Cerebellar nuclear complex (tissue), 1 donor: ENCODE measurements around the gene GRM8.

Experiments used
- DNase-seq, 2 experiments: peaks; one replicate each; lab custom pipeline; 2025; lab: John Stamatoyannopoulos, UW

GRM8 gene

GRCh38 chr7:126658684-126659083 lies 594.1 kb downstream of the GRM8 start:
- no peak for DNase-seq

- DNase-seq = no peak
Observed at GRCh38 chr7:126657599-126658358, 595.0 kb downstream of the GRM8 start.

GRCh38 chr7:126657137-126657536 lies 595.6 kb downstream of the GRM8 start:
- no peak for DNase-seq

- no peak for DNase-seq
Observed at GRCh38 chr7:126656165-126656564, 596.6 kb downstream of the GRM8 start.

- no peak for DNase-seq
Observed at GRCh38 chr7:126637538-126637937, 615.2 kb downstream of the GRM8 start.

- no peak for DNase-seq
Observed at GRCh38 chr7:126635545-126635944, 617.2 kb downstream of the GRM8 start.

GRCh38 chr7:126608339-126608776 lies 644.4 kb downstream of the GRM8 start:
- no peak for DNase-seq

- no peak for DNase-seq
Observed at GRCh38 chr7:126606331-126606730, 646.4 kb downstream of the GRM8 start.

GRCh38 chr7:126605553-126605952 lies 647.2 kb downstream of the GRM8 start:
- DNase-seq = no peak

- DNase-seq = no peak
Observed at GRCh38 chr7:126605056-126605455, 647.7 kb downstream of the GRM8 start.

GRCh38 chr7:126589068-126589684 lies 663.6 kb downstream of the GRM8 start:
- no peak for DNase-seq

GRCh38 chr7:126578338-126578737 lies 674.4 kb downstream of the GRM8 start:
- no peak for DNase-seq

- DNase-seq = no peak
Observed at GRCh38 chr7:126574276-126575250, 678.2 kb downstream of the GRM8 start.

- DNase-seq = no peak
Observed at GRCh38 chr7:126570845-126571244, 681.9 kb downstream of the GRM8 start.

- DNase-seq = no peak
Observed at GRCh38 chr7:126569402-126569801, 683.3 kb downstream of the GRM8 start.

- DNase-seq = no peak
Observed at GRCh38 chr7:126557271-126557670, 695.5 kb downstream of the GRM8 start.

GRCh38 chr7:126541406-126541805 lies 711.3 kb downstream of the GRM8 start:
- DNase-seq = no peak

- DNase-seq = no peak
Observed at GRCh38 chr7:126535176-126535575, 717.6 kb downstream of the GRM8 start.

GRCh38 chr7:126533715-126534114 lies 719.0 kb downstream of the GRM8 start:
- DNase-seq = no peak

GRCh38 chr7:126529833-126530232 lies 722.9 kb downstream of the GRM8 start:
- DNase-seq = no peak

- no peak for DNase-seq
Observed at GRCh38 chr7:126529254-126529653, 723.5 kb downstream of the GRM8 start.

- no peak for DNase-seq
Observed at GRCh38 chr7:126525906-126526305, 726.8 kb downstream of the GRM8 start.
